Fibroblast of lung (primary cell): ENCODE measurements around the gene SPOCD1.
"Not testable (repeated sequence)": the region's sequence is repeated elsewhere in the genome, so short reads cannot be mapped to it uniquely, and the experiment has no call there.

ENCODE experiments used
- CTCF ChIP-seq, 2 donors: IDR thresholded peaks in 1 of 2; conservative IDR thresholded peaks in 1 of 2; 1 replicate in 1 of 2; 2 replicates in 1 of 2; pipeline ENCODE4 v1.5.1; 2011 to 2012; ENCODE audit warnings: low read length in 2 of 2, control low read depth in 1 of 2, inconsistent platforms in 1 of 2, low read depth in 1 of 2, mild to moderate bottlenecking in 1 of 2
- EZH2 ChIP-seq: IDR thresholded peaks from 2 replicates; pipeline ENCODE4 v1.5.1; 2012; ENCODE audit warnings: low read length, control low read depth, mild to moderate bottlenecking; ENCODE audit errors: missing control alignments

- TF ChIP-seq CTCF (conservative IDR thresholded peaks at IDR 0.05 in 1 of 2, IDR thresholded peaks at IDR 0.05 in 1 of 2; ENCODE audit: low read depth in 1 of 2, low read length in 2 of 2); EZH2: not testable (repeated sequence)
Measured at GRCh38 chr1:31816501-31816900, 679 bp upstream of the SPOCD1 start.
